HUES6 (cell line): ENCODE data around the gene PTPRE.

Experiments used
- H3K27ac ChIP-seq: 2 replicates; pipeline ENCODE4 v1.7.0; 2013; ENCODE audit warnings: low read depth, mild to moderate bottlenecking, low read length, inconsistent platforms
- H3K27me3 ChIP-seq: 2 replicates; pipeline ENCODE4 v1.6.1; 2013; ENCODE audit warnings: low read length; ENCODE audit not compliant: control insufficient read depth, insufficient read depth
- H3K36me3 ChIP-seq: 2 replicates; pipeline ENCODE4 v1.6.1; 2013; ENCODE audit warnings: low read length; ENCODE audit not compliant: control insufficient read depth, insufficient read depth
- H3K4me1 ChIP-seq: 2 replicates; pipeline ENCODE4 v1.6.1; 2013; ENCODE audit warnings: low read length; ENCODE audit not compliant: control insufficient read depth, insufficient read depth
- H3K4me3 ChIP-seq: 2 replicates; pipeline ENCODE4 v1.5.1; 2013; ENCODE audit warnings: low read depth, low read length
- H3K9ac ChIP-seq: one replicate; pipeline ENCODE4 v1.6.1; 2013; ENCODE audit warnings: mild to moderate bottlenecking, low read length
- H3K9me3 ChIP-seq: 2 replicates; pipeline ENCODE4 v1.6.1; 2013; ENCODE audit warnings: low read depth, low read length; ENCODE audit not compliant: control insufficient read depth, insufficient read depth

PTPRE gene

GRCh38 chr10:128030498-128031072, 123.7 kb downstream of the PTPRE start:
- Histone ChIP-seq H3K9me3 (no peaks in the 10 kb centered on the region), H3K4me3 (no peak overlapping the region), H3K36me3 (no peaks in the 10 kb centered on the region), H3K4me1 (peaks cover 3% of the 10 kb centered on the region; the same call in 1 of the 2 replicates), H3K27ac (no peak overlapping the region), H3K9ac (no peak overlapping the region), H3K27me3 (no peaks in the 10 kb centered on the region)

GRCh38 chr10:128031216-128031615, 124.3 kb downstream of the PTPRE start:
- no peaks in the 10 kb centered on the region for H3K36me3 ChIP-seq
- H3K4me1 ChIP-seq, result peaks cover 3% of the 10 kb centered on the region; the same call in 1 of the 2 replicates
- no peak overlapping the region for H3K9ac ChIP-seq
- no peak overlapping the region for H3K27ac ChIP-seq
- no peak overlapping the region for H3K4me3 ChIP-seq
- no peaks in the 10 kb centered on the region for H3K27me3 ChIP-seq
- H3K9me3 ChIP-seq, result no peaks in the 10 kb centered on the region

- Histone ChIP-seq H3K27me3 (no peaks in the 10 kb centered on the region; the same call in 1 of the 2 replicates), H3K4me3 (no peak overlapping the region), H3K36me3 (no peaks in the 10 kb centered on the region), H3K9me3 (no peaks in the 10 kb centered on the region), H3K27ac (no peak overlapping the region), H3K9ac (no peak overlapping the region), H3K4me1 (peaks cover 3% of the 10 kb centered on the region; the same call in 1 of the 2 replicates)
Measured at GRCh38 chr10:128032466-128032865, 125.6 kb downstream of the PTPRE start.

GRCh38 chr10:128035557-128035973, 128.7 kb downstream of the PTPRE start:
- Histone ChIP-seq H3K36me3 (no peaks in the 10 kb centered on the region), H3K9me3 (no peaks in the 10 kb centered on the region), H3K27me3 (peaks cover 9% of the 10 kb centered on the region), H3K27ac (no peak overlapping the region), H3K4me3 (no peak overlapping the region), H3K4me1 (no peaks in the 10 kb centered on the region; the same call in 1 of the 2 replicates), H3K9ac (no peak overlapping the region)

GRCh38 chr10:128036011-128036615, 129.2 kb downstream of the PTPRE start:
- H3K9me3 ChIP-seq, result no peaks in the 10 kb centered on the region
- no peak overlapping the region for H3K27ac ChIP-seq
- no peak overlapping the region for H3K9ac ChIP-seq
- no peaks in the 10 kb centered on the region for H3K36me3 ChIP-seq
- H3K4me1 ChIP-seq, result no peaks in the 10 kb centered on the region
- peaks cover 15% of the 10 kb centered on the region for H3K27me3 ChIP-seq
- no peak overlapping the region for H3K4me3 ChIP-seq

GRCh38 chr10:128036746-128037543, 130.0 kb downstream of the PTPRE start:
- Histone ChIP-seq H3K27me3 (peaks cover 21% of the 10 kb centered on the region), H3K9me3 (no peaks in the 10 kb centered on the region), H3K4me3 (no peak overlapping the region), H3K9ac (no peak overlapping the region), H3K27ac (no peak overlapping the region), H3K4me1 (no peaks in the 10 kb centered on the region), H3K36me3 (no peaks in the 10 kb centered on the region)

- Histone ChIP-seq H3K9ac (no peak overlapping the region), H3K27ac (no peak overlapping the region), H3K9me3 (no peaks in the 10 kb centered on the region), H3K4me3 (no peak overlapping the region), H3K27me3 (peaks cover 50% of the 10 kb centered on the region), H3K4me1 (no peaks in the 10 kb centered on the region), H3K36me3 (no peaks in the 10 kb centered on the region)
Measured at GRCh38 chr10:128040096-128040495, 133.2 kb downstream of the PTPRE start.

GRCh38 chr10:128040681-128041080, 133.8 kb downstream of the PTPRE start:
- Histone ChIP-seq H3K4me1 (no peaks in the 10 kb centered on the region), H3K27ac (no peak overlapping the region), H3K9me3 (no peaks in the 10 kb centered on the region), H3K27me3 (peaks cover 56% of the 10 kb centered on the region), H3K4me3 (no peak overlapping the region), H3K36me3 (no peaks in the 10 kb centered on the region), H3K9ac (no peak overlapping the region)

GRCh38 chr10:128042131-128042610, 135.3 kb downstream of the PTPRE start:
- Histone ChIP-seq H3K9me3 (no peaks in the 10 kb centered on the region), H3K36me3 (no peaks in the 10 kb centered on the region), H3K4me3 (no peak overlapping the region), H3K27ac (no peak overlapping the region), H3K4me1 (peaks cover 4% of the 10 kb centered on the region; the same call in 1 of the 2 replicates), H3K9ac (no peak overlapping the region), H3K27me3 (peaks cover 69% of the 10 kb centered on the region)

- Histone ChIP-seq H3K9me3 (no peaks in the 10 kb centered on the region), H3K4me1 (peaks cover 9% of the 10 kb centered on the region; the same call in 1 of the 2 replicates), H3K9ac (no peak overlapping the region), H3K36me3 (no peaks in the 10 kb centered on the region), H3K27ac (no peak overlapping the region), H3K4me3 (no peak overlapping the region), H3K27me3 (peaks cover 69% of the 10 kb centered on the region)
Measured at GRCh38 chr10:128043259-128044045, 136.5 kb downstream of the PTPRE start.
